Heart left ventricle (tissue), 16 donors: ENCODE measurements around the gene CFC1. TPM values are rescaled to one million over a fixed set of nuclear protein-coding genes. Genes with fewer than 3 reads are reported as not detected.
"Not testable (repeated sequence)": the region's sequence is repeated elsewhere in the genome, so short reads cannot be mapped to it uniquely, and the experiment has no call there.

Experiments used
- ATAC-seq, 4 donors: fragments of 200-7000 bp; cut with Tn5 transposase; one replicate each; pipeline ENCODE4 v1.9.1; 2020 to 2022; ENCODE audit warnings: moderate library complexity in 4 of 4, mild to moderate bottlenecking in 3 of 4, moderate number of reproducible peaks in 1 of 4
- DNase-seq, 5 donors: peaks; one replicate each; pipeline ENCODE4 v3.0.0-alpha.2; 2020
- H3K27ac ChIP-seq, 12 donors: fragments of 200-600 bp; sonication (generic) in 4 of 12; one replicate each; pipeline versions ENCODE4 v1.5.0 to v1.8.0; 2016 to 2022; ENCODE audit warnings: mild to moderate bottlenecking in 2 of 12
- H3K27me3 ChIP-seq, 9 donors: fragments of 200-600 bp; sonication (generic) in 2 of 9; one replicate each; pipeline versions ENCODE4 v1.5.1 to v1.8.0; 2016 to 2022; ENCODE audit warnings: mild to moderate bottlenecking in 3 of 9
- H3K36me3 ChIP-seq, 9 donors: fragments of 200-600 bp; sonication (generic) in 2 of 9; one replicate each; pipeline versions ENCODE4 v1.5.0 to v1.8.0; 2018 to 2022; ENCODE audit warnings: mild to moderate bottlenecking in 2 of 9
- H3K4me1 ChIP-seq, 12 donors: fragments of 200-600 bp; sonication (generic) in 4 of 12; one replicate each; pipeline versions ENCODE4 v1.5.0 to v1.8.0; 2016 to 2022; ENCODE audit warnings: mild to moderate bottlenecking in 3 of 12
- H3K4me3 ChIP-seq, 12 donors: fragments of 200-600 bp; sonication (generic) in 4 of 12; one replicate each; pipeline versions ENCODE4 v1.5.0 to v1.8.0; 2017 to 2022; ENCODE audit warnings: mild to moderate bottlenecking in 9 of 12, moderate library complexity in 4 of 12
- H3K9me3 ChIP-seq, 12 donors: fragments of 200-600 bp; sonication (generic) in 4 of 12; one replicate each; pipeline versions ENCODE4 v1.5.0 to v1.8.0; 2016 to 2022; ENCODE audit warnings: mild to moderate bottlenecking in 1 of 12
- WGBS, 4 donors: extraction: QIAGEN DNeasy Blood & Tissue Kit in 2 of 4; methylation state at CpG; one replicate each; pipeline versions ENCODE4 v1.1.5 to v1.1.7; 2013 to 2018; 5-methylcytosine and 5-hydroxymethylcytosine counted together
- intact Hi-C, 10 donors: fragments of 100-400 bp; cut with DNase I; formaldehyde crosslinking; loops; one replicate each; pipeline versions ENCODE4 v1.11.1 to v1.14.2; 2022
- long read RNA-seq, 3 donors: library from polyadenylated mRNA; unstranded; transcript quantifications; one replicate each; pipeline ENCODE4 v2.0.0, GENCODE V29; 2020 to 2021
- polyA plus RNA-seq, 2 donors: library from polyadenylated mRNA; stranded (reverse); fragments of 200-250 nt; gene quantifications; one replicate each; pipeline ENCODE4 v1.2.3, GENCODE V29; 2013
- total RNA-seq, 9 donors: library from RNA; depleted of rRNA in 2 of 9; stranded (reverse); fragments of >200 nt in 2 of 9; fragmentation: NEBNext Ultra II Directional in 3 of 9; extraction: Animal tissue kit (Norgen Biotek cat#: 25700) in 3 of 9; gene quantifications; one replicate each; pipeline versions ENCODE4 v1.1.0 to v1.2.4, GENCODE V29; 2016 to 2023
- donor health status: ischemic (EF 13 %, LVEDD 7.1; RV severe dilation, severe dysfunction).
- donor health status: healthy with polysubstance abuse.
- donor health status: DM: no; HTN: yes; CAD: no.
- donor health status: DM: no; HTN: no; CAD: no.
- donor health status: ischemic (EF 25% LVEDD 6.9; RV normal size, moderate dysfunction).
- donor health status: ischemic (EF 25% LVEDD 5.7; RV mildly dilated, moderate dysfunction).
- donor health status: healthy.
- donor health status: DM: yes; HTN: yes; CAD: no.
- donor health status: ischemic (EF 35%, LVEDD 5.7; RV mildly dilated, moderate dysfunction).
- donor health status: nonischemic (EF 11% LVEDD 7.7; RV severe dilation, severe dysfunction).
- donor health status: DM: yes; HTN: yes; CAD: no.
- donor health status: PGD.
- donor health status: ischemic (EF 29% LVEDD 5.4; RV normal size, mild dysfunction).
- donor health status: nonischemic (EF 23%, LVEDD 6.1; RV moderate dilation, normal function).

Gene CFC1
- total RNA-seq: under 1 TPM in 1 of 9 donors, not detected in 8; 0.66 TPM
- under 1 TPM in 1 of 2 donors, not detected in 1; 0.08 TPM for polyA plus RNA-seq
- long read RNA-seq, donor 1: 0 reads
- long read RNA-seq, donor 2: 0 reads
- long read RNA-seq, donor 3: 0 reads

GRCh38 chr2:130599393-130599792, at the start of gene CFC1:
Gene CFC1, minus strand, starts transcription at chr2:130599575. Its CDS starts 288 bp downstream, at chr2:130599287.
- H3K36me3 ChIP-seq, ATAC-seq, H3K27me3 ChIP-seq, DNase-seq, H3K9me3 ChIP-seq, H3K4me1 ChIP-seq, H3K4me3 ChIP-seq, H3K27ac ChIP-seq, intact Hi-C loops: not testable (repeated sequence)
- no CpG with 5 or more reads among the region's 6 CpGs for WGBS, 4 donors

GRCh38 chr2:130641688-130642087, 42.3 kb upstream of the CFC1 start:
- ATAC-seq, H3K36me3 ChIP-seq, intact Hi-C loops, H3K27me3 ChIP-seq, H3K27ac ChIP-seq, H3K4me1 ChIP-seq, H3K4me3 ChIP-seq, H3K9me3 ChIP-seq, DNase-seq: not testable (repeated sequence)
- WGBS, 4 donors: 63 to 72% (median 70%) methylated on average over 4 of the region's 4 CpGs

- H3K36me3 ChIP-seq, H3K27ac ChIP-seq, ATAC-seq, DNase-seq, H3K4me3 ChIP-seq, H3K4me1 ChIP-seq, H3K9me3 ChIP-seq, intact Hi-C loops, H3K27me3 ChIP-seq: not testable (repeated sequence)
- 50 to 91% (median 71%) methylated on average over 1 to 2 of the region's 2 CpGs; no CpG with 5 or more reads in 1 of the 4 donors for WGBS, 4 donors
These were observed 39.6 kb upstream of the CFC1 start for GRCh38 chr2:130638973-130639372.

GRCh38 chr2:130628784-130629475, 29.6 kb upstream of the CFC1 start:
- H3K27ac ChIP-seq, H3K4me1 ChIP-seq, H3K27me3 ChIP-seq, ATAC-seq, intact Hi-C loops, H3K36me3 ChIP-seq, H3K4me3 ChIP-seq, H3K9me3 ChIP-seq, DNase-seq: not testable (repeated sequence)
- 83 to 88% (median 87%) methylated on average over 9 of the region's 10 CpGs for WGBS, 4 donors

GRCh38 chr2:130611140-130611539, 11.8 kb upstream of the CFC1 start, which contains the start of gene POTEJ:
Gene POTEJ, plus strand, starts transcription at chr2:130611440. Its CDS starts 93 bp downstream, at chr2:130611533.
- DNase-seq, intact Hi-C loops, H3K4me3 ChIP-seq, H3K9me3 ChIP-seq, ATAC-seq, H3K36me3 ChIP-seq, H3K27ac ChIP-seq, H3K4me1 ChIP-seq, H3K27me3 ChIP-seq: not testable (repeated sequence)
- 89 to 97% methylated on average over 3 of the region's 13 CpGs; no CpG with 5 or more reads in 2 of the 4 donors for WGBS, 4 donors

- H3K36me3 ChIP-seq, H3K4me1 ChIP-seq, H3K4me3 ChIP-seq, intact Hi-C loops, ATAC-seq, H3K9me3 ChIP-seq, H3K27ac ChIP-seq, H3K27me3 ChIP-seq: not testable (repeated sequence)
- DNase-seq: peak in 1 of 5 donors; percentile 31
- WGBS, 4 donors: 82 to 86% (median 83%) methylated on average over 12 to 14 of the region's 15 CpGs
These were observed 11.1 kb upstream of the CFC1 start for GRCh38 chr2:130610486-130610885.

GRCh38 chr2:130609002-130609920, 9.9 kb upstream of the CFC1 start:
- 55 to 76% (median 66%) methylated on average over 5 to 8 of the region's 28 CpGs for WGBS, 4 donors
- H3K9me3 ChIP-seq, H3K27ac ChIP-seq, DNase-seq, H3K4me1 ChIP-seq, H3K36me3 ChIP-seq, H3K4me3 ChIP-seq, H3K27me3 ChIP-seq, intact Hi-C loops: not testable (repeated sequence)
- peak in 1 of 4 donors; percentile 39 for ATAC-seq

- H3K9me3 ChIP-seq, intact Hi-C loops, H3K36me3 ChIP-seq, H3K27ac ChIP-seq, H3K4me3 ChIP-seq, DNase-seq, H3K27me3 ChIP-seq, H3K4me1 ChIP-seq: not testable (repeated sequence)
- ATAC-seq: peak in 1 of 4 donors; percentile 15
- WGBS, 4 donors: 95 to 96% methylated on average over 4 of the region's 17 CpGs; no CpG with 5 or more reads in 2 of the 4 donors
These were observed 9.1 kb upstream of the CFC1 start for GRCh38 chr2:130608276-130609001.

GRCh38 chr2:130601648-130602302, 2.4 kb upstream of the CFC1 start:
- H3K27ac ChIP-seq, intact Hi-C loops, DNase-seq, H3K4me1 ChIP-seq, H3K9me3 ChIP-seq, H3K36me3 ChIP-seq, H3K4me3 ChIP-seq, H3K27me3 ChIP-seq: not testable (repeated sequence)
- 17 to 28% (median 20%) methylated on average over 5 to 6 of the region's 15 CpGs for WGBS, 4 donors
- ATAC-seq: peak in 3 of 4 donors; percentile 60 to 65 (median 60)

DNA sequence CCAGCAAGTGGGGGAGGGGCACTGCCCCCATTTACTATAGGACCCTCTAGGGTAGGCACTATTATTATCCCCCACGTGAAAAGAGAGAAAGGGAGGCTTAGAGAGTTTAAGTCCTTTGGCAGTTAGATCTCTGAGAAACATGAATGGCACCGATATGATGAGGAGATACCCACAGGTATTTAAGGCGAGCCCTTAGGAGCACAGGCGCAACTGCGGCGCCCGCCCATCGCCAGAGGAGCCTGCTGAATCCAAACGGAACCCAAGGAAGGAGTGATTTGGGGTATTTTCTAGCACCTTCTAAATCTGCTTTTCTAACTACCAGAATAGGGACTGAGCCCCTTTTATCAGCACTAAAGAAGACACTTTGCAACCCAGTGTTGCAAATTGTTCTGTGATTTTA, 551 bp upstream of the CFC1 start:
- H3K27me3 ChIP-seq, H3K36me3 ChIP-seq, H3K27ac ChIP-seq, H3K4me3 ChIP-seq, DNase-seq, H3K9me3 ChIP-seq, ATAC-seq, H3K4me1 ChIP-seq, intact Hi-C loops: not testable (repeated sequence)
- 80 to 93% (median 86%) methylated on average over 7 to 8 of the region's 9 CpGs for WGBS, 4 donors
